Mesendoderm (in vitro differentiated cells): ENCODE data around the gene GPR35. TPM values are rescaled to one million over a fixed set of nuclear protein-coding genes. Genes with fewer than 3 reads are reported as not detected.

Experiments
- DNase-seq: peaks from one replicate; pipeline ENCODE4 v3.0.0; 2013
- H2AK5ac ChIP-seq: 2 replicates; pipeline ENCODE4 v1.6.1; 2013; ENCODE audit warnings: low read length, inconsistent platforms
- H2BK120ac ChIP-seq: 2 replicates; pipeline ENCODE4 v1.6.1; 2013; ENCODE audit warnings: low read depth, mild to moderate bottlenecking, low read length, moderate library complexity, mixed read lengths
- H2BK15ac ChIP-seq: replicated peaks from 2 replicates; pipeline ENCODE4 v1.6.1; 2013; ENCODE audit warnings: low read depth, mild to moderate bottlenecking, moderate library complexity
- H2BK5ac ChIP-seq: 2 replicates; pipeline ENCODE4 v1.6.1; 2013; ENCODE audit warnings: low read length, inconsistent platforms
- H3K18ac ChIP-seq: 2 replicates; pipeline ENCODE4 v1.6.1; 2013; ENCODE audit warnings: mild to moderate bottlenecking, low read length, mixed read lengths
- H3K23ac ChIP-seq: one replicate; pipeline ENCODE4 v1.6.1; 2013; ENCODE audit warnings: low read length
- H3K27ac ChIP-seq: 2 replicates; pipeline ENCODE4 v1.5.1; 2013; ENCODE audit warnings: low read depth, mild to moderate bottlenecking, inconsistent platforms, low read length, moderate library complexity
- H3K27me3 ChIP-seq: 2 replicates; pipeline ENCODE4 v1.6.1; 2013; ENCODE audit warnings: low read length, control low read depth, mild to moderate bottlenecking, inconsistent platforms; ENCODE audit not compliant: insufficient read depth, poor library complexity
- H3K36me3 ChIP-seq: 2 replicates; pipeline ENCODE4 v1.6.1; 2013; ENCODE audit warnings: low read length, inconsistent platforms; ENCODE audit not compliant: control insufficient read depth, insufficient read depth
- H3K4ac ChIP-seq: one replicate; pipeline ENCODE4 v1.6.1; 2013; ENCODE audit warnings: low read depth, mild to moderate bottlenecking, low read length, moderate library complexity
- H3K4me1 ChIP-seq: 2 replicates; pipeline ENCODE4 v1.6.1; 2013; ENCODE audit warnings: low read depth, low read length, inconsistent platforms; ENCODE audit not compliant: control insufficient read depth
- H3K4me2 ChIP-seq: 2 replicates; pipeline ENCODE4 v1.6.1; 2013; ENCODE audit warnings: low read length
- H3K4me3 ChIP-seq: 2 replicates; pipeline ENCODE4 v1.5.1; 2013; ENCODE audit warnings: mild to moderate bottlenecking, low read length
- H3K56ac ChIP-seq: one replicate; pipeline ENCODE4 v1.6.1; 2013; ENCODE audit warnings: low read length
- H3K79me1 ChIP-seq: 2 replicates; pipeline ENCODE4 v1.6.1; 2013; ENCODE audit warnings: low read length, inconsistent platforms
- H3K79me2 ChIP-seq: 2 replicates; pipeline ENCODE4 v1.6.1; 2013; ENCODE audit warnings: mild to moderate bottlenecking, low read length; ENCODE audit not compliant: control insufficient read depth, insufficient read depth
- H3K9ac ChIP-seq: 2 replicates; pipeline ENCODE4 v1.6.1; 2013; ENCODE audit warnings: low read length, inconsistent platforms
- H4K5ac ChIP-seq: one replicate; pipeline ENCODE4 v1.6.1; 2013; ENCODE audit warnings: low read length
- H4K8ac ChIP-seq: one replicate; pipeline ENCODE4 v1.6.1; 2013; ENCODE audit warnings: low read depth, mild to moderate bottlenecking, control low read depth, low read length, moderate library complexity
- WGBS: extraction: QIAGEN DNeasy Blood & Tissue Kit; methylation state at CpG from one replicate; pipeline ENCODE4 v1.1.7; 2013; ENCODE audit warnings: low lambda C conversion rate, missing lambda C conversion rate; ENCODE audit not compliant: insufficient coverage; ENCODE audit errors: extremely low coverage; 5-methylcytosine and 5-hydroxymethylcytosine counted together
- polyA plus RNA-seq, 2 experiments: library from polyadenylated mRNA; stranded (reverse); fragments of 200-250 nt; gene quantifications; one replicate each; pipeline ENCODE4 v1.2.3, GENCODE V29; 2013

GPR35 gene
- polyA plus RNA-seq (2013, experiment 1 of 2) = 0.10 TPM
- polyA plus RNA-seq (2013, experiment 2 of 2) = 0.13 TPM

GRCh38 chr2:240624950-240625621, at the start of gene GPR35:
Gene GPR35, plus strand, starts transcription at chr2:240625480. Its CDS starts 4,473 bp downstream, at chr2:240629953.
- no peak for DNase-seq

GRCh38 chr2:240576036-240576435, 49.2 kb upstream of the GPR35 start:
- Histone ChIP-seq H3K18ac (no peak overlapping the region), H3K27me3 (no peaks in the 10 kb centered on the region), H4K5ac (no peak overlapping the region), H3K4me1 (no peaks in the 10 kb centered on the region), H2AK5ac (no peak overlapping the region), H3K36me3 (no peaks in the 10 kb centered on the region), H3K4me3 (no peak overlapping the region), H2BK15ac (no peak overlapping the region), H2BK5ac (no peak overlapping the region), H3K79me2 (no peaks in the 10 kb centered on the region), H3K9ac (no peak overlapping the region), H3K27ac (no peak overlapping the region), H3K4ac (no peak overlapping the region), H2BK120ac (no peak overlapping the region), H3K4me2 (no peak overlapping the region), H3K23ac (no peak overlapping the region), H4K8ac (no peak overlapping the region), H3K56ac (no peak overlapping the region), H3K79me1 (peaks cover 1% of the 10 kb centered on the region)
- WGBS = no CpG with 5 or more reads among the region's 6 CpGs
- DNase-seq = no peak

More at GRCh38 chr2:240624950-240625621, at the start of gene GPR35:
- no peak within 1 kb of the TSS for H4K5ac ChIP-seq
- no peak within 1 kb of the TSS for H4K8ac ChIP-seq
- H2BK120ac ChIP-seq = no peak within 1 kb of the TSS
- no peak within 1 kb of the TSS for H3K9ac ChIP-seq
- no peaks in the 10 kb centered on the region for H3K4me1 ChIP-seq
- no peak within 1 kb of the TSS for H3K4me2 ChIP-seq
- H3K79me1 ChIP-seq = no peaks in the 10 kb centered on the region
- no peaks in the 10 kb centered on the region for H3K27me3 ChIP-seq
- H3K4ac ChIP-seq = no peak within 1 kb of the TSS
- H2BK5ac ChIP-seq = no peak within 1 kb of the TSS
- no peak within 1 kb of the TSS for H3K56ac ChIP-seq
- no peak within 1 kb of the TSS for H3K18ac ChIP-seq
- WGBS = no CpG with 5 or more reads among the region's 23 CpGs
- H3K27ac ChIP-seq = no peak within 1 kb of the TSS
- H2BK15ac ChIP-seq = no peak within 1 kb of the TSS
- H3K79me2 ChIP-seq = no peaks in the 10 kb centered on the region
- no peaks in the 10 kb centered on the region for H3K36me3 ChIP-seq
- H2AK5ac ChIP-seq = no peak within 1 kb of the TSS
- H3K23ac ChIP-seq = no peak within 1 kb of the TSS
- no peak within 1 kb of the TSS for H3K4me3 ChIP-seq

GRCh38 chr2:240576436-240577205, 48.7 kb upstream of the GPR35 start:
- no peak overlapping the region for H3K4ac ChIP-seq
- no peak overlapping the region for H3K56ac ChIP-seq
- no CpG with 5 or more reads among the region's 32 CpGs for WGBS
- no peak overlapping the region for H2AK5ac ChIP-seq
- H2BK120ac ChIP-seq = no peak overlapping the region
- no peaks in the 10 kb centered on the region for H3K27me3 ChIP-seq
- H3K27ac ChIP-seq = no peak overlapping the region
- no peak overlapping the region for H3K23ac ChIP-seq
- no peak overlapping the region for H4K8ac ChIP-seq
- no peaks in the 10 kb centered on the region for H3K79me2 ChIP-seq
- H3K79me1 ChIP-seq = peaks cover 1% of the 10 kb centered on the region
- no peak overlapping the region for H3K9ac ChIP-seq
- H3K18ac ChIP-seq = no peak overlapping the region
- H3K4me1 ChIP-seq = no peaks in the 10 kb centered on the region
- H2BK5ac ChIP-seq = no peak overlapping the region
- no peak overlapping the region for H4K5ac ChIP-seq
- no peak for DNase-seq
- H3K4me2 ChIP-seq = no peak overlapping the region
- no peaks in the 10 kb centered on the region for H3K36me3 ChIP-seq
- H3K4me3 ChIP-seq = no peak overlapping the region
- no peak overlapping the region for H2BK15ac ChIP-seq

GRCh38 chr2:240577281-240578109, 47.8 kb upstream of the GPR35 start:
- no peak overlapping the region for H3K23ac ChIP-seq
- H3K4me2 ChIP-seq = no peak overlapping the region
- H3K36me3 ChIP-seq = no peaks in the 10 kb centered on the region
- no peak overlapping the region for H2BK120ac ChIP-seq
- no peak overlapping the region for H2AK5ac ChIP-seq
- H3K4ac ChIP-seq = no peak overlapping the region
- no peaks in the 10 kb centered on the region for H3K79me2 ChIP-seq
- H4K8ac ChIP-seq = no peak overlapping the region
- H2BK5ac ChIP-seq = no peak overlapping the region
- DNase-seq = no peak
- H4K5ac ChIP-seq = no peak overlapping the region
- no CpG with 5 or more reads among the region's 26 CpGs for whole genome bisulfite sequencing
- no peak overlapping the region for H3K9ac ChIP-seq
- no peaks in the 10 kb centered on the region for H3K4me1 ChIP-seq
- no peaks in the 10 kb centered on the region for H3K27me3 ChIP-seq
- no peak overlapping the region for H2BK15ac ChIP-seq
- no peak overlapping the region for H3K18ac ChIP-seq
- H3K79me1 ChIP-seq = peaks cover 1% of the 10 kb centered on the region
- H3K56ac ChIP-seq = no peak overlapping the region
- H3K4me3 ChIP-seq = no peak overlapping the region
- H3K27ac ChIP-seq = no peak overlapping the region

- no peak overlapping the region for H2BK15ac ChIP-seq
- H3K9ac ChIP-seq = no peak overlapping the region
- no peaks in the 10 kb centered on the region for H3K79me2 ChIP-seq
- no peaks in the 10 kb centered on the region for H3K27me3 ChIP-seq
- WGBS = no CpG with 5 or more reads among the region's 9 CpGs
- H4K8ac ChIP-seq = no peak overlapping the region
- H4K5ac ChIP-seq = no peak overlapping the region
- H3K56ac ChIP-seq = no peak overlapping the region
- no peak overlapping the region for H2AK5ac ChIP-seq
- H3K4me3 ChIP-seq = no peak overlapping the region
- H3K23ac ChIP-seq = no peak overlapping the region
- H3K4ac ChIP-seq = no peak overlapping the region
- no peak overlapping the region for H3K4me2 ChIP-seq
- DNase-seq = no peak
- H2BK5ac ChIP-seq = no peak overlapping the region
- no peak overlapping the region for H2BK120ac ChIP-seq
- no peak overlapping the region for H3K27ac ChIP-seq
- peaks cover 4% of the 10 kb centered on the region for H3K79me1 ChIP-seq
- no peaks in the 10 kb centered on the region for H3K4me1 ChIP-seq
- H3K36me3 ChIP-seq = no peaks in the 10 kb centered on the region
- no peak overlapping the region for H3K18ac ChIP-seq
Observed at GRCh38 chr2:240578110-240578450, 47.2 kb upstream of the GPR35 start.
